ENCODE results near the gene PSMA1.
"Not testable (repeated sequence)": the region's sequence is repeated elsewhere in the genome, so short reads cannot be mapped to it uniquely, and the experiment has no call there.

The PSMA1 gene

GRCh38 chr11:14519917-14520746 lies at the start of gene PSMA1:
Gene PSMA1, minus strand, starts transcription at chr11:14520386. Its CDS starts 87 bp downstream, at chr11:14520299.
- peak; percentile 82 to 85 for DNase-seq (ENCODE audit: low read depth in 2 of 2)

GRCh38 chr11:14569516-14569915 lies 49.3 kb upstream of the PSMA1 start:
- DNase-seq (ENCODE audit: low read depth in 2 of 2), result not testable (repeated sequence)

GRCh38 chr11:14567064-14567651 lies 47.0 kb upstream of the PSMA1 start:
- no peak for DNase-seq (ENCODE audit: low read depth in 2 of 2)

GRCh38 chr11:14566331-14567063 lies 46.3 kb upstream of the PSMA1 start:
- DNase-seq (ENCODE audit: low read depth in 2 of 2), result no peak

GRCh38 chr11:14565845-14566244 lies 45.7 kb upstream of the PSMA1 start:
- DNase-seq (ENCODE audit: low read depth in 2 of 2), result no peak

GRCh38 chr11:14555818-14556217 lies 35.6 kb upstream of the PSMA1 start:
- no peak for DNase-seq (ENCODE audit: low read depth in 2 of 2)

- no peak for DNase-seq (ENCODE audit: low read depth in 2 of 2)
Measured at GRCh38 chr11:14554959-14555358, 34.8 kb upstream of the PSMA1 start.

GRCh38 chr11:14552089-14552488 lies 31.9 kb upstream of the PSMA1 start:
- no peak for DNase-seq (ENCODE audit: low read depth in 2 of 2)

- DNase-seq (ENCODE audit: low read depth in 2 of 2), result no peak
Measured at GRCh38 chr11:14551380-14551779, 31.2 kb upstream of the PSMA1 start.

GRCh38 chr11:14549891-14550290 lies 29.7 kb upstream of the PSMA1 start:
- DNase-seq (ENCODE audit: low read depth in 2 of 2), result no peak

GRCh38 chr11:14547440-14547839 lies 27.3 kb upstream of the PSMA1 start:
- DNase-seq (ENCODE audit: low read depth in 2 of 2), result no peak

- no peak for DNase-seq (ENCODE audit: low read depth in 2 of 2)
Measured at GRCh38 chr11:14546672-14547071, 26.5 kb upstream of the PSMA1 start.

GRCh38 chr11:14544611-14545010 lies 24.4 kb upstream of the PSMA1 start:
- DNase-seq (ENCODE audit: low read depth in 2 of 2), result no peak

GRCh38 chr11:14543260-14543659 lies 23.1 kb upstream of the PSMA1 start:
- no peak for DNase-seq (ENCODE audit: low read depth in 2 of 2)

- DNase-seq (ENCODE audit: low read depth in 2 of 2), result no peak
Measured at GRCh38 chr11:14542324-14542723, 22.1 kb upstream of the PSMA1 start.

- no peak for DNase-seq (ENCODE audit: low read depth in 2 of 2)
Measured at GRCh38 chr11:14541192-14541947, 21.2 kb upstream of the PSMA1 start.

GRCh38 chr11:14539982-14540421 lies 19.8 kb upstream of the PSMA1 start:
- no peak for DNase-seq (ENCODE audit: low read depth in 2 of 2)

- DNase-seq (ENCODE audit: low read depth in 2 of 2), result no peak
Measured at GRCh38 chr11:14538926-14539554, 18.9 kb upstream of the PSMA1 start.

GRCh38 chr11:14538271-14538925 lies 18.2 kb upstream of the PSMA1 start:
- DNase-seq (ENCODE audit: low read depth in 2 of 2), result no peak

GRCh38 chr11:14537134-14537599 lies 17.0 kb upstream of the PSMA1 start:
- peak in 1 of 2 donors; percentile 10 for DNase-seq (ENCODE audit: low read depth in 2 of 2)

GRCh38 chr11:14535166-14535565 lies 15.0 kb upstream of the PSMA1 start:
- DNase-seq (ENCODE audit: low read depth in 2 of 2), result not testable (repeated sequence)

All from stimulated activated CD8-positive, alpha-beta memory T cell treated with anti-CD3 and anti-CD28 coated beads, Interleukin-15, amount 100 ng/mL, for 4 hours (primary cell).